Glutamatergic neuron (in vitro differentiated cells): Measurements from ENCODE around the gene CCKAR. TPM values are rescaled to one million over a fixed set of nuclear protein-coding genes. Genes with fewer than 3 reads are reported as not detected.

Experiments used
- DNase-seq: peaks from one replicate; pipeline ENCODE4 v3.0.0; 2022
- H3K27ac Mint-ChIP-seq: one replicate; pipeline ENCODE4 v1.8.0; 2020; ENCODE audit warnings: mild to moderate bottlenecking, mixed read lengths, inconsistent platforms; ENCODE audit not compliant: unreplicated experiment
- H3K27me3 Mint-ChIP-seq: one replicate; pipeline ENCODE4 v1.8.0; 2020; ENCODE audit warnings: mild to moderate bottlenecking, moderate library complexity, mixed read lengths, inconsistent platforms; ENCODE audit not compliant: unreplicated experiment
- H3K36me3 Mint-ChIP-seq: one replicate; pipeline ENCODE4 v1.8.0; 2020; ENCODE audit warnings: mild to moderate bottlenecking, mixed read lengths, inconsistent platforms; ENCODE audit not compliant: unreplicated experiment
- H3K4me1 Mint-ChIP-seq: one replicate; pipeline ENCODE4 v1.8.0; 2020; ENCODE audit warnings: mild to moderate bottlenecking, low read depth, mixed read lengths, inconsistent platforms; ENCODE audit not compliant: unreplicated experiment
- H3K4me3 Mint-ChIP-seq: one replicate; pipeline ENCODE4 v1.8.0; 2020; ENCODE audit warnings: mild to moderate bottlenecking, mixed read lengths, inconsistent platforms; ENCODE audit not compliant: unreplicated experiment
- H3K9me3 Mint-ChIP-seq: one replicate; pipeline ENCODE4 v1.8.0; 2020; ENCODE audit warnings: mild to moderate bottlenecking, moderate library complexity, mixed read lengths, inconsistent platforms; ENCODE audit not compliant: unreplicated experiment
- total RNA-seq: library from RNA; stranded (reverse); fragmentation: NEBNext Ultra II Directional; extraction: Animal tissue kit (Norgen Biotek cat#: 25700); gene quantifications from one replicate; pipeline ENCODE4 v1.2.1, GENCODE V29; 2021; ENCODE audit not compliant: unreplicated experiment
- TF ChIP-seq, protein P1 (sequence below): fragments of 200-600 bp; sonication (generic); IDR thresholded peaks from one replicate; pipeline ENCODE4 v1.5.0; 2021; ENCODE audit not compliant: partially characterized antibody, unreplicated experiment

Gene CCKAR
- total RNA-seq, 1 donor from 2014 or later: not detected

DNA sequence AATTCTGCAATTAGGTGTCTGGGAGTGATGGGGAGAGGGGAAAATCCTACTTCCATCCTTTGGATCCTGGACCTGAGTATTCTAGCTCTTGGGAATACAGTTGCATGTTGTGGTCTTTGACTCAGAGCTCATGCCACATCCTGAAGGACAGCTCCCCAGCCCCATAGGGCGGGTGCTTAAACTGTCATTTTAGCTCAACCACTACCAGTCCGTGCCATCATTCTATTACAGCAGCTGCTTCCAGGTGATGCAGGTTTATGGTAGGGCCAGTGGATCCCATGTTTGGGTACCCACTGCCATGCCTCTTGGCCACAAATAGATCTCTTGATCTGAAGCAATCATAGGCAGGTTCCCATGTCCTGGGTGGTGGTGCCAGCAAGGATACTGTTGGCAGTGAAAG is 34.7 kb downstream of the CCKAR start:
- H3K4me1 Mint-ChIP-seq: peaks cover 7% of the 10 kb centered on the region
- no peaks in the 10 kb centered on the region for H3K36me3 Mint-ChIP-seq
- no peak for DNase-seq
- TF ChIP-seq, protein P1, sequence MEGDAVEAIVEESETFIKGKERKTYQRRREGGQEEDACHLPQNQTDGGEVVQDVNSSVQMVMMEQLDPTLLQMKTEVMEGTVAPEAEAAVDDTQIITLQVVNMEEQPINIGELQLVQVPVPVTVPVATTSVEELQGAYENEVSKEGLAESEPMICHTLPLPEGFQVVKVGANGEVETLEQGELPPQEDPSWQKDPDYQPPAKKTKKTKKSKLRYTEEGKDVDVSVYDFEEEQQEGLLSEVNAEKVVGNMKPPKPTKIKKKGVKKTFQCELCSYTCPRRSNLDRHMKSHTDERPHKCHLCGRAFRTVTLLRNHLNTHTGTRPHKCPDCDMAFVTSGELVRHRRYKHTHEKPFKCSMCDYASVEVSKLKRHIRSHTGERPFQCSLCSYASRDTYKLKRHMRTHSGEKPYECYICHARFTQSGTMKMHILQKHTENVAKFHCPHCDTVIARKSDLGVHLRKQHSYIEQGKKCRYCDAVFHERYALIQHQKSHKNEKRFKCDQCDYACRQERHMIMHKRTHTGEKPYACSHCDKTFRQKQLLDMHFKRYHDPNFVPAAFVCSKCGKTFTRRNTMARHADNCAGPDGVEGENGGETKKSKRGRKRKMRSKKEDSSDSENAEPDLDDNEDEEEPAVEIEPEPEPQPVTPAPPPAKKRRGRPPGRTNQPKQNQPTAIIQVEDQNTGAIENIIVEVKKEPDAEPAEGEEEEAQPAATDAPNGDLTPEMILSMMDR: no peak
- H3K27ac Mint-ChIP-seq: no peak overlapping the region
- no peak overlapping the region for H3K4me3 Mint-ChIP-seq
- peaks cover 8% of the 10 kb centered on the region for H3K27me3 Mint-ChIP-seq
- peaks cover 5% of the 10 kb centered on the region for H3K9me3 Mint-ChIP-seq

DNA sequence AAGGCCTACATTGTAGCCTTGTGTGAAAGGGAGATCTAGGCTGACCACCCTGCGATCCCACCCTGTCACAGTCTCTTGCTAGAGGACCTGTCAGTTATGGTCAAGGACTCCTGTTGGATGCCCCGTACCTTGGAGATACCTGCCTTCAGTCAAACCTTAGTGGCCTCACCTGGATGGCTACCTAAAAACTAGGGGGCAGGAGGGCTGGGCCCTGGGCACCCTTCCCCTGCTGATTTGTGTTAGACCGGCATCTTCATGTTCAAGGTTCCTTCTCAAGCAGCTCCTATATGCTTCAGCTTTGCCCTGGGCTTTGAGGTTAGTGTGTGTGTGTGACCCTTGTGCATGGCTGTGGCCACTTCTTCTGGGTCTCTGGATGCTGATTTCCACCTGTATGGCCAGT is 35.3 kb downstream of the CCKAR start:
- DNase-seq: no peak
- Mint-ChIP-seq H3K27ac (no peak overlapping the region), H3K4me1 (peaks cover 7% of the 10 kb centered on the region), H3K9me3 (peaks cover 5% of the 10 kb centered on the region), H3K36me3 (no peaks in the 10 kb centered on the region), H3K4me3 (no peak overlapping the region), H3K27me3 (peaks cover 8% of the 10 kb centered on the region)
- TF ChIP-seq, protein P1: no peak

DNA sequence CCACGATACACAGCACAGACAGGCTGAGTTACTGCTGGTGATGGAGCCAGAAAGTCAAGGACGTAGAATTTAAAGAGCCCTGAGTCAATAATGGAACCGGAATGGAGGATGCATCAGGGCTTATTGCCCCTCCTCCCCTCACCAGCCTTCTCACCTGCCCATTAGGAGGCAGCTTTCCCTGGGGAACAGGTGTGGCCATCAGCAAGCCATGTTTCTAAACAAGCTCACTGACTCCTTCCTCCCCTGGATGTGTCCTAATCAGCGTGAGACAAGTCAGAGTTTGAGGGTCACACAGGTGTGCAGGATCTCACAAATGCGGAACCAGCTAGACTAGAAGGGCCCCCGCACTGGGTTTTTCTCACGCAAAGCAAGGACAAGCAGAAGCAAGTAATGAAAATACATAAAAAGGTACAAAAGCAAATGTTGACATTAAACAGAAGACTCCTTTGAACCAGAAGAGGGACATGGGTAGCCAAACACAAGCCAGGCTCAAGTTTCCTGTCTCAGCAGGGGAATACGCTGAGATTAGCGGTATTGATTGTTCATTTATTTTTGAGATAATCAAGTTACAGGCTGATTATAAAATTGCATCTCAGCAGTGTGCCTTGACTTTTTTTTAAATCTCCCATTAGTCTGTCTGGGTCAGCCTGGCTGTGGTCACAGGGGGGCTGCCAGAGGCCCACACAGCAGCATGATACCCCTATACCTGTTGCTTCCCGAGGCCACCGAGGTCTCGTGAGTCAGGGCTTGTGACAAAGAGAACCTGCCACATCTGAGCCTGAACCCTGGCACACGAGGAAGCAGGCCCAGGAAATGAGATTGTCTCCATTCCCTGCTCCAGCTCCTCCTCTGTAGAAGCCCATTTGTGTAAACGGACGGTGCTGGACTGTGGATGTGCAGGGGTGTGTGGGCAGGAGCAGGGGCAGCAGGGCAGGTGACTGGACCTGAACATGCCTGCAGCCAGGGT is 37.4 kb downstream of the CCKAR start:
- TF ChIP-seq, protein P1: no peak
- Mint-ChIP-seq H3K9me3 (peaks cover 5% of the 10 kb centered on the region), H3K27me3 (peaks cover 8% of the 10 kb centered on the region), H3K27ac (no peak overlapping the region), H3K4me1 (peaks cover 5% of the 10 kb centered on the region), H3K36me3 (no peaks in the 10 kb centered on the region), H3K4me3 (no peak overlapping the region)
- no peak for DNase-seq

DNA sequence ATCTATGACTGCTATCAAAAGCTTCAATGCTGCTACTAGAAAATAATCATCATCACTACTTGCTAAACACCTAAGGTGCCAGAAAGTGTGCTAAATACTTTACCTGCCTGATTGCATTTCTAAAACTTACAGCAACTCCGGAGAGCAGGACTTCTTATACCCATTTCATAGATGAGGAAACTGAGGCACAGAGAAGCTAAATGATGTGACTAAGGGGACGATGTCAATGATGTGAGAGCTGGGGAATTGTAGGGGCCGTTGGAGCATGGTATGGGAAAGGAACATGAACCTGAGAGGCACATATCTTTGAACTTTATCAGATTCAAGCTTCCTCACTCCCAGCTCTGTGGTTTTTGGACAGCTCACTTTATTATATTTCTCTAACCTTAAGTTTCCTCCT is 38.7 kb downstream of the CCKAR start:
- peaks cover 2% of the 10 kb centered on the region for H3K4me1 Mint-ChIP-seq
- no peak for DNase-seq
- TF ChIP-seq, protein P1: no peak
- no peak overlapping the region for H3K27ac Mint-ChIP-seq
- H3K4me3 Mint-ChIP-seq: no peak overlapping the region
- no peaks in the 10 kb centered on the region for H3K36me3 Mint-ChIP-seq
- H3K9me3 Mint-ChIP-seq: peaks cover 3% of the 10 kb centered on the region
- peaks cover 3% of the 10 kb centered on the region for H3K27me3 Mint-ChIP-seq

DNA sequence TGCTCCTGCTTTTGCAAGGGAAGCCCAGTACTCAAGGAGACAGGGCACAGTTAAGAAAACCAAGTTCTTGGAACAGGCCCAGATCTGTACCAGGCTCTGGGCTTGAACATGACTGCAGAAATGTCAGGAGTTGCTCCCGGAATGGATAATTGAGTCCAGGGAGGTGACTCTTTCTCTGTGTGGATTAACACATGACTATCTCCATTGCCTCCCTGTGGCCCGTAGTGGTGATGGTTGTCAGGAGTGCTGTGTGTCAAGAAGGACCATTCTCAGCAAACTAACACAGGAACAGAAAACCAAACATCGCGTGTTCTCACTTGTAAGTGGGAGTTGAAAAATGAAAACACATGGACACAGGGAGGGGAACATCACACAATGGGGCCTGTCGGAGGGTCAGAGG is 39.9 kb downstream of the CCKAR start:
- no peaks in the 10 kb centered on the region for H3K36me3 Mint-ChIP-seq
- H3K27me3 Mint-ChIP-seq: peaks cover 2% of the 10 kb centered on the region
- DNase-seq: no peak
- no peak overlapping the region for H3K27ac Mint-ChIP-seq
- TF ChIP-seq, protein P1: no peak
- no peak overlapping the region for H3K4me3 Mint-ChIP-seq
- H3K9me3 Mint-ChIP-seq: peaks cover 4% of the 10 kb centered on the region
- peaks cover 2% of the 10 kb centered on the region for H3K4me1 Mint-ChIP-seq
